ENCODE results near the gene CLUH.

DNA sequence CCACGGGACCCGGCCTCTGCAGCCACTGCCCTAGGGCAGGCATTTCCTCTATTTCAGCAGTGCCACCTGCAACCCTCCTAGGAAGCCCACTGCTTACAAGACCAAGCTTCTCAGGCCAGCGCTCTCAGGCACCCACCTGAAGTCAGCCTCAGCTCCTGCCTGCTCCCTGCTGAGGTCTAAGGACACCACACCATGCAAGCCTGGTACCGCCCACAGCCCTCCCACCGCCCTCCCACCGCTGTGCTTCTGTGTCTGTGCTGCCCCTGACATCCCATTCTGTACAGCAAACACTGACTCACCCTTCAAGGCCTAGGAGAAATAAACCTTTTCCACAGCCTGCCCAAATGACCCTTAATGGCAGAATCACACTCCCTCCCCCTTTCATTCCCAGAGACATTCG, 6.3 kb downstream of the CLUH start:
- TF ChIP-seq, protein P1, sequence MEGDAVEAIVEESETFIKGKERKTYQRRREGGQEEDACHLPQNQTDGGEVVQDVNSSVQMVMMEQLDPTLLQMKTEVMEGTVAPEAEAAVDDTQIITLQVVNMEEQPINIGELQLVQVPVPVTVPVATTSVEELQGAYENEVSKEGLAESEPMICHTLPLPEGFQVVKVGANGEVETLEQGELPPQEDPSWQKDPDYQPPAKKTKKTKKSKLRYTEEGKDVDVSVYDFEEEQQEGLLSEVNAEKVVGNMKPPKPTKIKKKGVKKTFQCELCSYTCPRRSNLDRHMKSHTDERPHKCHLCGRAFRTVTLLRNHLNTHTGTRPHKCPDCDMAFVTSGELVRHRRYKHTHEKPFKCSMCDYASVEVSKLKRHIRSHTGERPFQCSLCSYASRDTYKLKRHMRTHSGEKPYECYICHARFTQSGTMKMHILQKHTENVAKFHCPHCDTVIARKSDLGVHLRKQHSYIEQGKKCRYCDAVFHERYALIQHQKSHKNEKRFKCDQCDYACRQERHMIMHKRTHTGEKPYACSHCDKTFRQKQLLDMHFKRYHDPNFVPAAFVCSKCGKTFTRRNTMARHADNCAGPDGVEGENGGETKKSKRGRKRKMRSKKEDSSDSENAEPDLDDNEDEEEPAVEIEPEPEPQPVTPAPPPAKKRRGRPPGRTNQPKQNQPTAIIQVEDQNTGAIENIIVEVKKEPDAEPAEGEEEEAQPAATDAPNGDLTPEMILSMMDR (IDR thresholded peaks at IDR 0.05): no peak
- TF ChIP-seq EZH2phosphoT487 (IDR thresholded peaks at IDR 0.05): no peak

All from neural progenitor cell (in vitro differentiated cells).